Fibroblast of lung (primary cell): ENCODE data around the gene RNF39. TPM values are rescaled to one million over a fixed set of nuclear protein-coding genes. Genes with fewer than 3 reads are reported as not detected.

ENCODE experiments used
- DNase-seq, 2 donors: peaks; one replicate each; pipeline versions ENCODE4 v3.0.0 to v3.0.0-alpha.2; 2010; ENCODE audit warnings: low read depth in 2 of 2
- H2AFZ ChIP-seq: 2 replicates; pipeline ENCODE4 v1.5.1; 2012; ENCODE audit warnings: low read length, control low read depth, inconsistent platforms
- H3K27ac ChIP-seq: 2 replicates; pipeline ENCODE4 v1.5.1; 2011; ENCODE audit warnings: low read length, control low read depth; ENCODE audit not compliant: insufficient read depth
- H3K27me3 ChIP-seq: 2 replicates; pipeline ENCODE4 v1.5.1; 2011; ENCODE audit warnings: mild to moderate bottlenecking, low read length; ENCODE audit not compliant: control insufficient read depth, insufficient read depth
- H3K36me3 ChIP-seq: 2 replicates; pipeline ENCODE4 v1.5.1; 2011; ENCODE audit warnings: low read length; ENCODE audit not compliant: control insufficient read depth, insufficient read depth
- H3K4me1 ChIP-seq: 2 replicates; pipeline ENCODE4 v1.5.1; 2011; ENCODE audit warnings: low read length; ENCODE audit not compliant: control insufficient read depth, insufficient read depth; ENCODE audit errors: extremely low read depth
- H3K4me2 ChIP-seq: 2 replicates; pipeline ENCODE4 v1.5.1; 2011; ENCODE audit warnings: low read length, control low read depth; ENCODE audit not compliant: insufficient read depth; ENCODE audit errors: extremely low read depth
- H3K4me3 ChIP-seq, 4 experiments: fragments of 200-600 bp in 1 of 4; sonication (generic) in 1 of 4; replicated peaks in 1 of 4; 2 replicates each; pipeline ENCODE4 v1.5.1; 2011 to 2016; ENCODE audit warnings: low read length in 4 of 4, low read depth in 3 of 4, mild to moderate bottlenecking in 3 of 4, control low read depth in 2 of 4, inconsistent platforms in 1 of 4, mixed read lengths in 1 of 4; ENCODE audit not compliant: insufficient read depth in 1 of 4; ENCODE audit errors: control extremely low read depth in 1 of 4
- H3K79me2 ChIP-seq: 2 replicates; pipeline ENCODE4 v1.5.1; 2012; ENCODE audit warnings: mild to moderate bottlenecking, low read length, inconsistent platforms; ENCODE audit not compliant: control insufficient read depth, insufficient read depth
- H3K9ac ChIP-seq: 2 replicates; pipeline ENCODE4 v1.5.1; 2011; ENCODE audit warnings: mild to moderate bottlenecking, low read length, control low read depth; ENCODE audit not compliant: insufficient read depth
- H3K9me3 ChIP-seq: 2 replicates; pipeline ENCODE4 v1.5.1; 2012; ENCODE audit warnings: low read depth, low read length; ENCODE audit not compliant: control insufficient read depth, insufficient read depth
- H4K20me1 ChIP-seq: 2 replicates; pipeline ENCODE4 v1.5.1; 2011; ENCODE audit warnings: low read length; ENCODE audit not compliant: control insufficient read depth, insufficient read depth; ENCODE audit errors: extremely low read depth
- CTCF ChIP-seq, 2 donors: IDR thresholded peaks in 1 of 2; conservative IDR thresholded peaks in 1 of 2; 1 replicate in 1 of 2; 2 replicates in 1 of 2; pipeline ENCODE4 v1.5.1; 2011 to 2012; ENCODE audit warnings: low read length in 2 of 2, control low read depth in 1 of 2, inconsistent platforms in 1 of 2, low read depth in 1 of 2, mild to moderate bottlenecking in 1 of 2
- EZH2 ChIP-seq: IDR thresholded peaks from 2 replicates; pipeline ENCODE4 v1.5.1; 2012; ENCODE audit warnings: low read length, control low read depth, mild to moderate bottlenecking; ENCODE audit errors: missing control alignments
- polyA plus RNA-seq, 2 donors: library from polyadenylated mRNA; depleted of rRNA in 1 of 2; stranded (reverse) in 1 of 2; unstranded in 1 of 2; fragments of >200 nt; gene quantifications; 2 replicates each; pipeline ENCODE4 v1.2.1, GENCODE V29; 2011 to 2012; ENCODE audit warnings: missing spikeins in 1 of 2
- total RNA-seq: library from RNA; depleted of rRNA; stranded (reverse); fragments of >200 nt; gene quantifications from 2 replicates; pipeline ENCODE4 v1.2.1, GENCODE V29; 2014

RNF39 gene
- total and polyA plus RNA-seq, 2 donors (not counting 1 experiment from before 2014, with no cell fraction given), result not detected

- no peaks in the 10 kb centered on the region for H4K20me1 ChIP-seq
- H3K27me3 ChIP-seq, result no peaks in the 10 kb centered on the region
- H2AFZ ChIP-seq, result no peak overlapping the region
- no peaks in the 10 kb centered on the region for H3K79me2 ChIP-seq
- H3K9me3 ChIP-seq, result no peaks in the 10 kb centered on the region
- H3K4me1 ChIP-seq, result peaks cover 2% of the 10 kb centered on the region
- no peak overlapping the region for H3K9ac ChIP-seq
- no peak overlapping the region for H3K4me3 ChIP-seq
- no peaks in the 10 kb centered on the region for H3K36me3 ChIP-seq
- H3K27ac ChIP-seq, result no peak overlapping the region
- no peak for DNase-seq
- H3K4me2 ChIP-seq, result no peak overlapping the region
- TF ChIP-seq EZH2 (no peak), CTCF (conservative IDR thresholded peaks at IDR 0.05 in 1 of 2, IDR thresholded peaks at IDR 0.05 in 1 of 2; ENCODE audit: low read depth in 1 of 2, low read length in 2 of 2) (no peak)
Observed at GRCh38 chr6:30042476-30042875, 33.1 kb downstream of the RNF39 start.

GRCh38 chr6:30041821-30042220, 33.7 kb downstream of the RNF39 start:
- peak in 1 of 2 donors; percentile 11 for DNase-seq
- no peaks in the 10 kb centered on the region for H3K9me3 ChIP-seq
- no peak for TF ChIP-seq CTCF (conservative IDR thresholded peaks at IDR 0.05 in 1 of 2, IDR thresholded peaks at IDR 0.05 in 1 of 2; ENCODE audit: low read depth in 1 of 2, low read length in 2 of 2)
- TF ChIP-seq EZH2, result no peak
- H2AFZ ChIP-seq, result no peak overlapping the region
- no peak overlapping the region for H3K9ac ChIP-seq
- H3K4me1 ChIP-seq, result peaks cover 2% of the 10 kb centered on the region
- H3K27me3 ChIP-seq, result no peaks in the 10 kb centered on the region
- H3K79me2 ChIP-seq, result no peaks in the 10 kb centered on the region
- H3K4me2 ChIP-seq, result no peak overlapping the region
- H3K36me3 ChIP-seq, result no peaks in the 10 kb centered on the region
- no peak overlapping the region for H3K27ac ChIP-seq
- no peaks in the 10 kb centered on the region for H4K20me1 ChIP-seq
- H3K4me3 ChIP-seq, result no peak overlapping the region

GRCh38 chr6:30041221-30041620, 34.3 kb downstream of the RNF39 start:
- Histone ChIP-seq H3K4me1 (peaks cover 2% of the 10 kb centered on the region), H3K27me3 (no peaks in the 10 kb centered on the region), H3K9ac (no peak overlapping the region), H3K9me3 (no peaks in the 10 kb centered on the region), H3K4me3 (no peak overlapping the region), H3K27ac (no peak overlapping the region), H3K4me2 (no peak overlapping the region), H3K79me2 (no peaks in the 10 kb centered on the region), H2AFZ (no peak overlapping the region), H3K36me3 (no peaks in the 10 kb centered on the region), H4K20me1 (no peaks in the 10 kb centered on the region)
- TF ChIP-seq CTCF (conservative IDR thresholded peaks at IDR 0.05 in 1 of 2, IDR thresholded peaks at IDR 0.05 in 1 of 2; ENCODE audit: low read depth in 1 of 2, low read length in 2 of 2), result no peak
- no peak for TF ChIP-seq EZH2
- DNase-seq, result no peak
